ENCODE results near the gene CNTN4. TPM values are rescaled to one million over a fixed set of nuclear protein-coding genes. Genes with fewer than 3 reads are reported as not detected.

The CNTN4 gene
- polyA plus RNA-seq, 1 donor (not counting 4 experiments of a cell fraction or from before 2014, with no cell fraction given): not detected

GRCh38 chr3:2110597-2111117, 12.0 kb downstream of the CNTN4 start:
- no peak for FAIRE-seq
- TF ChIP-seq CTCF (optimal IDR thresholded peaks at IDR 0.05 in 1 of 3, IDR thresholded peaks at IDR 0.05 in 1 of 3, conservative IDR thresholded peaks at IDR 0.05 in 1 of 3; ENCODE audit: extremely low read depth in 1 of 3, insufficient read depth in 2 of 3, low read length in 3 of 3): no peak
- TF ChIP-seq EZH2 (IDR thresholded peaks at IDR 0.05; ENCODE audit: low read length): no peak
- no peak overlapping the region for H2AFZ ChIP-seq (ENCODE audit: control insufficient read depth, low read length)
- no peak overlapping the region for H3K4me2 ChIP-seq (ENCODE audit: control insufficient read depth, extremely low read depth, insufficient read depth, low read depth, low read length)
- no peak overlapping the region for H3K27ac ChIP-seq (ENCODE audit: control insufficient read depth, insufficient read depth, low read length)
- H3K4me1 ChIP-seq (ENCODE audit: control insufficient read depth, extremely low read depth, insufficient read depth, low read length): no peaks in the 10 kb centered on the region
- H3K4me3 ChIP-seq (ENCODE audit: control insufficient read depth in 2 of 3, extremely low read depth in 1 of 3, insufficient read depth in 2 of 3, low read depth in 1 of 3, low read length in 3 of 3): no peak overlapping the region
- no peaks in the 10 kb centered on the region for H3K27me3 ChIP-seq (ENCODE audit: control insufficient read depth, extremely low read depth, insufficient read depth, low read length)
- no peaks in the 10 kb centered on the region for H3K36me3 ChIP-seq (ENCODE audit: control insufficient read depth in 2 of 2, extremely low read depth in 1 of 2, insufficient read depth in 2 of 2, low read length in 2 of 2)
- H3K9me1 ChIP-seq (ENCODE audit: control insufficient read depth, extremely low read depth, insufficient read depth, low read length): no peaks in the 10 kb centered on the region
- dilution Hi-C loops (cut with MboI; ENCODE audit: extremely low pct_ligation_motif_present, low sequenced_read_pairs): no loop called here
- H3K9ac ChIP-seq (ENCODE audit: control insufficient read depth, extremely low read depth, insufficient read depth, low read length): no peak overlapping the region
- H3K9me3 ChIP-seq (ENCODE audit: control insufficient read depth, low read depth, low read length): no peaks in the 10 kb centered on the region
- H3K79me2 ChIP-seq (ENCODE audit: control insufficient read depth, insufficient read depth, low read length): no peaks in the 10 kb centered on the region
- no peaks in the 10 kb centered on the region for H4K20me1 ChIP-seq (ENCODE audit: control insufficient read depth, extremely low read depth, insufficient read depth, low read length)
- no peak for DNase-seq (ENCODE audit: low read depth, low spot score)

- no peak for FAIRE-seq
- TF ChIP-seq CTCF (optimal IDR thresholded peaks at IDR 0.05 in 1 of 3, IDR thresholded peaks at IDR 0.05 in 1 of 3, conservative IDR thresholded peaks at IDR 0.05 in 1 of 3; ENCODE audit: extremely low read depth in 1 of 3, insufficient read depth in 2 of 3, low read length in 3 of 3): no peak
- no peak for TF ChIP-seq EZH2 (IDR thresholded peaks at IDR 0.05; ENCODE audit: low read length)
- Histone ChIP-seq H4K20me1 (ENCODE audit: control insufficient read depth, extremely low read depth, insufficient read depth, low read length) (no peaks in the 10 kb centered on the region), H3K79me2 (ENCODE audit: control insufficient read depth, insufficient read depth, low read length) (no peaks in the 10 kb centered on the region), H3K4me1 (ENCODE audit: control insufficient read depth, extremely low read depth, insufficient read depth, low read length) (no peaks in the 10 kb centered on the region), H3K27me3 (ENCODE audit: control insufficient read depth, extremely low read depth, insufficient read depth, low read length) (no peaks in the 10 kb centered on the region), H3K9me3 (ENCODE audit: control insufficient read depth, low read depth, low read length) (no peaks in the 10 kb centered on the region), H2AFZ (ENCODE audit: control insufficient read depth, low read length) (no peak overlapping the region), H3K4me3 (ENCODE audit: control insufficient read depth in 2 of 3, extremely low read depth in 1 of 3, insufficient read depth in 2 of 3, low read depth in 1 of 3, low read length in 3 of 3) (no peak overlapping the region), H3K4me2 (ENCODE audit: control insufficient read depth, extremely low read depth, insufficient read depth, low read depth, low read length) (no peak overlapping the region), H3K9me1 (ENCODE audit: control insufficient read depth, extremely low read depth, insufficient read depth, low read length) (no peaks in the 10 kb centered on the region), H3K27ac (ENCODE audit: control insufficient read depth, insufficient read depth, low read length) (no peak overlapping the region), H3K36me3 (ENCODE audit: control insufficient read depth in 2 of 2, extremely low read depth in 1 of 2, insufficient read depth in 2 of 2, low read length in 2 of 2) (no peaks in the 10 kb centered on the region), H3K9ac (ENCODE audit: control insufficient read depth, extremely low read depth, insufficient read depth, low read length) (no peak overlapping the region)
- no peak for DNase-seq (ENCODE audit: low read depth, low spot score)
- dilution Hi-C loops (cut with MboI; ENCODE audit: extremely low pct_ligation_motif_present, low sequenced_read_pairs): no loop called here
Measured at GRCh38 chr3:2114617-2115275, 16.1 kb downstream of the CNTN4 start.

Measured in keratinocyte (primary cell).